PFSK-1 (cell line): ENCODE results near the gene MYO1D.

ENCODE experiments used
- FOXP2 ChIP-seq: optimal IDR thresholded peaks from 2 replicates; pipeline ENCODE3; 2011; ENCODE audit warnings: borderline replicate concordance, control low read depth, inconsistent platforms; ENCODE audit not compliant: insufficient read depth; ENCODE audit errors: extremely low read length, extremely low read depth
- POLR2AphosphoS5 ChIP-seq: IDR thresholded peaks from 2 replicates; pipeline ENCODE4 v1.6.1; 2012; ENCODE audit warnings: low read depth, mild to moderate bottlenecking, control low read depth, low read length, moderate library complexity
- SIN3A ChIP-seq: IDR thresholded peaks from 2 replicates; pipeline ENCODE4 v1.6.1; 2012; ENCODE audit warnings: mild to moderate bottlenecking, low read length, moderate library complexity, borderline replicate concordance; ENCODE audit not compliant: insufficient read depth
- TAF1 ChIP-seq: IDR thresholded peaks from 2 replicates; pipeline ENCODE4 v1.6.1; 2012; ENCODE audit warnings: low read length, control low read depth, borderline replicate concordance; ENCODE audit not compliant: insufficient read depth
- TF ChIP-seq, protein P1 (sequence below), 2 experiments: IDR thresholded peaks; 2 replicates each; pipeline versions ENCODE4 v1.6.1 to v1.8.0; 2011 to 2012; ENCODE audit warnings: low read depth in 2 of 2, low read length in 2 of 2, control low read depth in 1 of 2, inconsistent platforms in 1 of 2, mild to moderate bottlenecking in 1 of 2, moderate library complexity in 1 of 2; ENCODE audit not compliant: insufficient read depth in 1 of 2

The MYO1D gene

DNA sequence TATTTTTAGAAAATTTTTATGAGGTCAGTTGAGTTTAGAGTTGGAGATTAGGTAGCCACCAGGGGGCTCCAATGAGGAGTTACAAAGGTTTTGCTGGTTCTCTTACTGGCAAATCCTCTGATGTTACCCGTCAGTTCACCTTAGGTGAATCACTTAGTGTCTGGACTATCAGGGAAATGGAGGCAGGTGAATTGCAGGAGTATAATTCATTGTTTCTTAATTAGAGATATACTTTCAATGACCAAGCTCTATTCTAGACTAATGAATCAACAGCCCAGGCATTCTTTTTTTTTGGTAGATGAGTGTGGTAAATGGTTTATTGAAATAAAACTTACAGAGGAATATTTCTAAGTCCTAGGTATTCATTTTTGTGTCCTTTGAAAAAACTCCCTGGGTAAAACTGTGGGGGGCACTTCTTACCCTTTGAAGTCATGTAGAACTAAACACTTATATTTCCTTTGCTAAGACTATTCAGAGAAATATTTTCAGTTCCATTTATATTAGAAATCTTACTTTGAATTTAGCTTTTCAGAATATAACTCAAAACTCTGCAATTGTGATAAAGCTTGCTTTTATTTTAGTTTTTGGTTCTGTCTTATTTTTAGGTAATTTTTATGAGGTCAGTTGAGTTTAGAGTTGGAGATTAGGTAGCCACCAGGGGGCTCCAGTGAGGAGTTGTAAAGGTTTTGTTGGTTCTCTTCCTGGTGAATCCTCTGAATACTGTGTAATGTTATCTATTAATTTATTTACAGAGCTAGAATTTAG is 414.9 kb downstream of the MYO1D start:
- TF ChIP-seq TAF1 (no peak), POLR2AphosphoS5 (no peak), FOXP2 (no peak), SIN3A (no peak)
- TF ChIP-seq, protein P1, sequence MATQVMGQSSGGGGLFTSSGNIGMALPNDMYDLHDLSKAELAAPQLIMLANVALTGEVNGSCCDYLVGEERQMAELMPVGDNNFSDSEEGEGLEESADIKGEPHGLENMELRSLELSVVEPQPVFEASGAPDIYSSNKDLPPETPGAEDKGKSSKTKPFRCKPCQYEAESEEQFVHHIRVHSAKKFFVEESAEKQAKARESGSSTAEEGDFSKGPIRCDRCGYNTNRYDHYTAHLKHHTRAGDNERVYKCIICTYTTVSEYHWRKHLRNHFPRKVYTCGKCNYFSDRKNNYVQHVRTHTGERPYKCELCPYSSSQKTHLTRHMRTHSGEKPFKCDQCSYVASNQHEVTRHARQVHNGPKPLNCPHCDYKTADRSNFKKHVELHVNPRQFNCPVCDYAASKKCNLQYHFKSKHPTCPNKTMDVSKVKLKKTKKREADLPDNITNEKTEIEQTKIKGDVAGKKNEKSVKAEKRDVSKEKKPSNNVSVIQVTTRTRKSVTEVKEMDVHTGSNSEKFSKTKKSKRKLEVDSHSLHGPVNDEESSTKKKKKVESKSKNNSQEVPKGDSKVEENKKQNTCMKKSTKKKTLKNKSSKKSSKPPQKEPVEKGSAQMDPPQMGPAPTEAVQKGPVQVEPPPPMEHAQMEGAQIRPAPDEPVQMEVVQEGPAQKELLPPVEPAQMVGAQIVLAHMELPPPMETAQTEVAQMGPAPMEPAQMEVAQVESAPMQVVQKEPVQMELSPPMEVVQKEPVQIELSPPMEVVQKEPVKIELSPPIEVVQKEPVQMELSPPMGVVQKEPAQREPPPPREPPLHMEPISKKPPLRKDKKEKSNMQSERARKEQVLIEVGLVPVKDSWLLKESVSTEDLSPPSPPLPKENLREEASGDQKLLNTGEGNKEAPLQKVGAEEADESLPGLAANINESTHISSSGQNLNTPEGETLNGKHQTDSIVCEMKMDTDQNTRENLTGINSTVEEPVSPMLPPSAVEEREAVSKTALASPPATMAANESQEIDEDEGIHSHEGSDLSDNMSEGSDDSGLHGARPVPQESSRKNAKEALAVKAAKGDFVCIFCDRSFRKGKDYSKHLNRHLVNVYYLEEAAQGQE (IDR thresholded peaks at IDR 0.05; ENCODE audit: insufficient read depth in 1 of 2, low read depth in 2 of 2, low read length in 2 of 2), result no peak

DNA sequence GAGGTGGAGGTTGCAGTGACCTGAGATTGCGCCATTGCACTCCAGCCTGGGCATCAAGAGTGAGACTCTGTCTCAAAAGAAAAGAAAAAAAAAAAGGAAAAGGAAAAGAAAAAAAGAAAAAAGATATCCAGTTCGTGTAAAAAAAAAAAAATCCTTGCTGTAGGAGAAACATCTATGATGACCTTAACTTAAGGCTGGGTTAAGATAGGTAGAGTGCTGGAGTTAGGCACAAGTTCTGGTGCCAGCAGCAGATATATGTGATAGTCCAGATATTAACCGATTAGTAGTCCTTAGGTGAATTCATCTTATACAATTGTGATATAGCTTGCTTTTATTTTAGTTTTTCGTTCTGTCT is 415.4 kb downstream of the MYO1D start:
- TF ChIP-seq SIN3A, result no peak
- no peak for TF ChIP-seq FOXP2
- no peak for TF ChIP-seq TAF1
- TF ChIP-seq POLR2AphosphoS5, result no peak
- TF ChIP-seq, protein P1 (IDR thresholded peaks at IDR 0.05; ENCODE audit: insufficient read depth in 1 of 2, low read depth in 2 of 2, low read length in 2 of 2), result no peak

DNA sequence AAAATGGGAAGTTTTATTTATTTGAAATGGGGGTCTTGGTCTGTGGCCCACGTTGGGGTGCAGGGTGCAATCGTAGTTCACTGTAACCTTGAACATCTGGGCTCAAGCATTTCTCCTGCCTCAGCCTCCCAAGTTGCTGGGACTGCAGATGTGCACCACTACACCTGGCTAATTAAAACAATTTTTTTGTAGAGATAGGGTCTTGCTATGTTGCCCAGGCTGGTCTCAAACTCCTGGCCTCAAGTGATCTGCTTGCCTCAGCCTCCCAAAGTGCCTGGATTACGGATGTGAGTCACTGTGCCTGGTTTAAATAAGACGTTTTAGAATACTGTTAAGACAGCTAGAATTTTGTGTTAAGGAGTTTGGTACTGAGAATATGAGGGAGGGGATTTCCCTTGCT is 416.9 kb downstream of the MYO1D start:
- no peak for TF ChIP-seq POLR2AphosphoS5
- TF ChIP-seq SIN3A, result no peak
- TF ChIP-seq FOXP2, result no peak
- TF ChIP-seq, protein P1 (IDR thresholded peaks at IDR 0.05; ENCODE audit: insufficient read depth in 1 of 2, low read depth in 2 of 2, low read length in 2 of 2), result no peak
- TF ChIP-seq TAF1, result no peak

DNA sequence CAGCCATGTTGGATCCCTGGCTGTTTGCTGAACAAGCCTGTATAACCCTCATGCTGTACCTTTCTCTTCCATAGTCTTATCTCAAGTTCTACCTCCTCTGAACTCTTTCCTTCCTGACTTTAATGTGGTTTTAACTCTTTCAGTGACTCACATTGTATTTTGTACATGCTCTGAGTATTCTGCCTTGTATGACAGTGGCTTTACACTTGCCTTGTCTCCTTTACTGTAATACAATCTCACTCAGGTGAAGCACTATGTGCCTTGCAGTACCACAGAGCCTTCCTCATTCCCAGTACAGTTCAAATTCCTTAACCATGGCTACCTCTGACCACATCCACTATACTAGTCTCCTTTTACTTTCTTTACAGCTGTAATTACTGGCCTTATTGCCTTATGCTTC is 418.6 kb downstream of the MYO1D start:
- no peak for TF ChIP-seq FOXP2
- TF ChIP-seq, protein P1 (IDR thresholded peaks at IDR 0.05; ENCODE audit: insufficient read depth in 1 of 2, low read depth in 2 of 2, low read length in 2 of 2), result no peak
- no peak for TF ChIP-seq SIN3A
- TF ChIP-seq POLR2AphosphoS5, result no peak

DNA sequence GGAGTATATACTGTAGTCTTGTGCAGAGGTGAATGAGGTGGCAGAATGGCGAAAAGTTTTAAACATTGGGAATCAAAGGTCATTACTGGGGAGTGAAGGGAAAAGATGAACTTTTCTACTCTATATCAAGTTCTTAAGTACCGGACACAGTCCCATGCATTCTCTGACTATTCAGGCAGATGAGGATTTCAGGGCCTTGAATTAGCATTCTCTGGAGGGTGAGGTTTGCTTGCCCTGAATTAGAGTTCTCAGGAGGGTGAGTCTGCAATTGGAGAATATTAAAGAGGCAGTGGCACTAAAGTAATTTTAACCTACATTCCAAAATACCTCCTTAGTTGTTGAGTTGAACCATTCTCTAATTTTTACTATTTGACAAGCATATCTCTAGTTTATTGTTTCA is 423.6 kb downstream of the MYO1D start:
- TF ChIP-seq SIN3A (no peak), FOXP2 (no peak), POLR2AphosphoS5 (no peak), TAF1 (no peak)
- TF ChIP-seq, protein P1 (IDR thresholded peaks at IDR 0.05; ENCODE audit: insufficient read depth in 1 of 2, low read depth in 2 of 2, low read length in 2 of 2), result no peak
